NCI-H446 (cell line): ENCODE data around the gene MESD.

Source experiments
- DNase-seq, 2 experiments: peaks; one replicate each; lab custom pipeline; 2025; lab: John Stamatoyannopoulos, UW

The MESD gene

DNA sequence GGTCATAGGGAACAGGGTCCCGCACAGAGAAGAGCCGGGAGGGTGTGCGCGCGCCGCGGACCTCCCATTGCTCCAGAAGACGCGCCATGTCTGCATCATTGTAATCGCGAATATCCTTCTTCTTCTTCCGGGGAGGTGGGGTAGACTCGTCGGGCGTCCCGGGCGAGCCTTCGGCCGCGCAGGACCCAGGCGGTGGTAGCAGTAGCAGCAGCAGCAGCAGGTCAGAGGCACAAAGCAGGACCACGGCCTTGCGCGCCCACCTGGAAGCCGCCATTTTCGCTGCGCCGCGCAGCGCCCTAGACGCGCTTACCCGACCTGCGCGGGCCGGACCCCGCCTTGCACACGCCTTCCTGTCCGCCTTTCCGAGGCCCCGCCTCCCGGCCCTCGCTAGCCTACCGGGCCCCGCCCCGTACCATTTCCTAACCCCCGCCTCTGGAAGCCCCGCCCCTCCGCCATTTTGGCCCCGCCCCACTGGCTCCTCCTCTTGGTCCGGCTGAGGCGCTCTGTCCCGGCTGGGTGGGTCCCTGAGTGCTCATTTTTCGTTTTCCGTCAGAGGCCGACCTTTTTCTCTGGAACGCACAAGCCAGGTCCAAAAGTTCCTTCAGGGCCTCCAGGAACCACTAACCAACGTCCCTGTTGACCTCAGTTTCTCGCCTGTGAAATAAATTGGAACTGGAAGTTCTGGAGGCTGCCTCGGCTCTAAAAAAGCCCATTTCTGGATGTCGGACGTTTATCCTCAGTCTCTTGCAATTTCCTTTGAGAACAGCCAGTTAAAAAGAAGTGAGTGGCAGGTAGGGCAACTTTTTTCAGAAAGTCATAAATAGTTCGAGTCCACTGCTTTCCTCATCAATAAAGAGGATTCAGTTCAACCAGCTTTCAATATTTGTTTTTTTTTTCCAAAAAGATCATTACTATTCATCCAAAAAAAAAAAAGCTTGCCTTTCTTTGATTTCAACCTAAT lies at the start of gene MESD:
Gene MESD (minus strand): TSS at position 302 of the 961 bp plus-strand sequence. CDS start 28 bp downstream, at position 274.
- DNase-seq = peak; percentile 90 to 93

DNA sequence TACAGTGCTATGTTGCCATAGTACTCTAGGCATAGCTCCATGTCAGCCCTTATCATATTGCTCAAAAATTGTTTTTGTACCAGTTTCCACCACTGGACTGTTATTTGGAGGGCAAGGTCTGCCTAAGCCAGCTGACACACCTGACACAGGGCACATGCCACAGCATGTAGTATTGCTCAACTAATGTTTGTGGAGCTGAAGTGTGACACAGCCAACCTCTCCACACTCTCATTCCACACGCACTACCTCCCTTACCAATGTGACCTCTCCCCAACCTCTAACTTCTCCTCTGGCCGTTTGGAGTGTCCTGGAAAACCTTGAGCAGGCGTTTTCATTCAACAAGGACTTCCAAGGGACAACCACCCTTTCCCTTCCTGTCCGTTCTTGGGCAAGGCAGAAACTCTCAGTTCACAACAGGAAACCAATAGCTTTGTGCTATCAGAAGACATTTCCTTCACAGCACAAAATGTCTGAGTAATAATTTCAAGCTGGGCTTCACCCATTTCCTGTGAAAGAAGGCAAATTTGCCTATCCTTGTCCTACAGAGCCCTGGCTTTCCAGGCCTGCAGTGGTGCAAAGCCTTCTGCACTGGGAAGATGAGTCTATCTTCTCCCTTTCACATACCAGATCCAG lies 49.5 kb upstream of the MESD start:
- no peak for DNase-seq

DNA sequence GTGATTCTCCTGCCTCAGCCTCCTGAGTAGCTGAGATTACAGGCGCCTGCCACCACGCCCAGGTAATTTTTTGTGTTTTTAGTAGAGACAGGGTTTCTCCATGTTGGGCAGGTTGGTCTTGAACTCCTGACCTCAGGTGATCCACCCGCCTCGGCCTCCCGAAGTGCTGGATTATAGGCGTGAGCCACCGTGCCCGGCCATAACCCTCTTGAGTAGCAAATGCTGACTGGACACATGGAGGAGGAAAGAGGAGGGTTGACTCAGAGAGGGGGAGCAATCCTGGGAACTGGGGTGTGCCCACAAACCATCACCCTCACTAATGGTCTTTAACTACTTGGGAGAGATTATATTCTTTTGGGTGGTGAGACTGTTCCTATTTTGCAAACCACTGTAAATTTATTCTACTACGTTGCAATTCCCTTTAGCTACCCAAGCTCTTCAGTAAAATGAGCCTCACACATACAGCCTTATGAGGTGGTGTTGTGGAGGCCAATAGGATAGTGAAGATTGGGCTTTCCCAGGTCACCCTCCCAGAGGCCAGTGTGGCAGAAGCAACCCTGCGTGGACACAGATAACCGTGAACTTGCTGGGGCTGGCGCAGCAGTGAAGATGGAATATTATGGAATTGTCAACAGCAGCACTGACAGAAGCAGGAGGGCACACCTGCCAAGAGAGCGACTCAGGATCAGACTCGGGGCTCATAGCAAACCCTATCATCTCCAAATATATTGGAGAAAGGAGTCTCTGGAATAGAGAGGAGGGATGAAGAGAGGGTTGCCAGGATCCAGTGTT lies 48.5 kb upstream of the MESD start:
- no peak for DNase-seq

DNA sequence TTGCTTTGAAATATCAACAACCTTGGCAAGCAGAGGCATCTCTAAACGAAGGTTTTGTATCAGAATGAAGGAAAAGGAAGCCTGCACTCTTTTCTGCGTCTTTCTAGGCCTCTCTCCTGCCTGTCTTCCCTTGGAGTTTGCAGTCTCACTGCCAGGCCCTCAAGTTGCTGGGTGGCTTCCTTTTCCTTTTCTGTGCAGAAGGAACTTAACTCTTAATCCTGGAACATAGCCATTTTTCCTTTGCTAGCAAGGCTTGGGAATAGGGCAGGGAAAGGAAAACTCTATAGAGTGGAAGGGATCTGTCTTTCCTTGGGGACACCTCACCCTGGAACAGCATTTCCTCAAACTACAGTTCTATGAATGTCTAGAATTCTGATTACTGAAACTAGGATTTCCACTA lies 43.9 kb upstream of the MESD start:
- DNase-seq = no peak

DNA sequence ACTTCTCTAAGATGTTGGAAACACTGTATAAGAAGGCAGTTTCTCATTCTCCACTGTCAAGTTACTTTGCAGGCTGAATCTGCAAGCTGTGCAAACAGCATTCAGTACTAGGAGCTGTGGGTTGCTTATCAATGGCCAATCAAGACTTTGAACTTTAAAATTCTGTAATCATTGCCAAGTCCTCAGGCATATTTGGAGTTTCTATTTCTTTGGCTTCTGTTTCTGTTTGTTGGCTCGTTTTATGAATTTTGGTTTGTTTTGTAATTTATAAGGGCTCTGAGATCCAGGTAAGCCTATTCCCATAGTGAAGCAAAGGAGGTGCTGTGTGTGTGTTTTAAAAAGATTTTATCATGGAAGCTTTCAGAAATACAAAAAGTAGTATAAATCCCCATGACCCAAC lies 43.2 kb upstream of the MESD start:
- DNase-seq = no peak

DNA sequence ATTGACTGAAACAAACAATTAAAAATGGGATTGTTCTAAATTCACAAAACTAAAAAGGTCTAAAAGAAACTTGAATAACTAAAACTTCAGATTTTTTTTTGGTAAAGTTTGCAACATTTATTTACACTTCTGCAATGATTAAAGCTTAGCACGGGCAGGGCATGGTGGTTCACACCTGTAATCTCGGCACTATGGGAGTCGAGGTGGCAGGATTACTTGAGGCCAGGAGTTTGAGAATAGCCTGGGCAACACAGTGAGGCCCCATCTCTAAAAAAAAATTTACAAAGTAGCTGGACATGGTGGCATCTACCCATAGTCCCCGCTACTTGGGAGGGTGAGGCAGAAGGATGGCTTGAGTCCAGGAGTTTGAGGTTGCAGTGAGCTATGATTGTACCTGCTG lies 42.7 kb upstream of the MESD start:
- DNase-seq = no peak

DNA sequence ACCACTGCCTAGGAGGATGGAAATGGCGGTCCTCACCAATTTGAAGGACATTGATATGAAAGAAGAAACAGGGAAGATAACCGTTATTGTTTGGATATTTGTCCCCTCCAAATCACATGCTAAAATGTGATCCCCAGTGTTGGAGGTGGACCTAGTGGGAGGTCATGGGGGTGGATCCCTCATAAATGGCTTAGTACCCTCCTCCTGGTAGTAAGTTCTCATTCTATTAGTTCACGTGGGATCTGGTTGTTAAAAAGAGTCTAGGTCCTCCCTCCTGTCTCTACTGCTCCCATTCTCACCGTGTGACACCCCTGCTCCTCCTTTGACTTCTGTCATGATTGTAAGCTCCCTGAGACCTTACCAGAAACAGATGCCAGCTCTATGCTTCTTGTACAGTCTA lies 41.6 kb upstream of the MESD start:
- no peak for DNase-seq

DNA sequence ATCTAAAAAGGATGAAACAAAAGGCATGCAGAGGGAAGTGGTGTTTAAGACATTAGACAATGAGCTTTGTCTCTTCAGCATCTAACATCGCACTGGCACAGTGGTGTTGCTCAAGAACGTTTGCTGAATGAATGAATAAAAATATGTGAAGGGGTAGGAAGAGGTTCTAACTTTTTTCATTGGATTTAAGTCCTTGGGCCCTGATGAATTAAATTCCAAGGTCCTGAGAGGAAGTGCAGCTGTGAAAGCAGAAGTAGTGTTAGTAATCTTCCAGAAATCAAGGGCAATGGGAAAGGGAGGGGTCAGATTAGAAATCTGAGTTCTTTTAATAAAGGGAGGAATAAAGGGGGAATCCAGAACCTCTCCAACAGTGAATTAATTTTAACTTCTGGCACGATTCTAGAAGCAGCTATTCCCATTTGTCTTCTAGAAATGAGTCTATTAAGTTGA lies 40.7 kb upstream of the MESD start:
- DNase-seq = no peak

DNA sequence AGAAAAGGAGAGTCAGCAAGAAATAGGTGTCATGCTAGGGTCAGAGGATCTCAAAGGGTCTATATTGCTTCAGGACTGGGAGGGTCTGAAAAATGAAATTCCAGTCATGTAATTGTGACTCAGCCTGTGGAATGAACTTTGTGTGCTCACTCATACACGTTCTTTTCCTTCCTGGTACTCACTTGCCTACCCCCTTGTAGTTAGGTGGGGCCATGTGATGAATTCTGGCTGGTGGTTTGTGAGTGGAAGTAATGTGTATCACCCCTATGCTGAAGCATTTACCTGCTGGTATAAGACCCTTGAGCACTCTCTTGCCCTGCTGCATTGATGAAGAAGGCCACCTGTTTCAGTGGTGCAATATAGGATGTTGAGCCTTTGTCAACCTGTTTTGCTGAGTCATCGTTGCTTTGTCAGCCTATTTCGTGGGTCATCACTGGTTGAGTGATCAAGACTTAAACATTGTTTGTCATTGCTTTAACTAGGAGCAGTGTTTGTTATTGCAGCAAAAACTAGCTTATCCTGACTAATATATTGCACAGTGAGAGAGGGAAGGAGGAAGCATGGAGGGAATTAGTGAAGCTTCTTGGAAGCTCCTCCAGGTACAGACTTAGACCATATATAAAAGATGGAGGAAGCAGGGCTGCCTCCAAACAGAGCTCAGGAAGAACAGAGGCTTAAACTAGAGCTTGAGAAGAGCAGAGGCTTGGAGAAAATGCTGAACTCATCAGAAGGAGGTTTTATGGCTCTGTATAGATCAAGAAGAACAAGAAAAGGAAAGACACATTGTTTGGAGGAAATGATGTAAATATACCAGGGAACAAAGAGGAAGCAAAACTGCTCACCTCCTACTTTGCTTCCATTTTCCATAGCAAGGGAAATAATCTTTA lies 40.0 kb upstream of the MESD start:
- DNase-seq = no peak

DNA sequence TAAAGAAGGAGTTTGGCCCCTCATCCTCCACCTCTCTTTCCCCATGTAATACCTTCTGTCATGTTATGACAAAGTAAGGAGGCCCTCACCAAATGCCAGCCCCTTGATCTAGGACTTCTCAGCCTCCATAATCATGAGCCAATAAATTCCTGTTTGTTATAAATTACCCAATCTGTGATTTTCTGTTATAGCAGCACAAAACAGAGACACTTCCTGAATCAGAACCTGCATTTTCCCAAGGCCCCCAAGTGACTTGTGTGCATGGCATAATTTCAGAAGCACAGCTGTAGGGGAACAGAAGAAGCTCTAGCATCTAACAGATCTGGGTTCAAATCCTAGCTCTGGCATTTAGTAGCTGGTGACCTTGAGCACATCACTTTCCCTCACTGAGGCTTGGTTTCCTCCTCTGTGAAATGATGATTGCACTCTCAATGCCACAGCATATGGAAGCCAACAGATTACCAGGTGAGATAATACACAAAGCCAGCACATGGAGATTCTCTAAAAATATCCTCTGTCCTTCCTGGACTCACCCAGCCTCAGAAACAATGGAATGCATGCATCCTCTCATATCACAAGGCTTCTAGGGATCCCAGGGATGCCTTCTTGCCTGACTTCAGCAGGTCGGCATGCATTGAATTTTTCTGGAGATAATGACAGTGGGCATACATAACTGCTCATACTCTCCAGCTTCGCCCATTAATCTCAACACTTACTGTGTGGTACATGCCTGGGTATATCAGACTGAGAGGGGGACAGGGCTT lies 37.4 kb upstream of the MESD start:
- no peak for DNase-seq

DNA sequence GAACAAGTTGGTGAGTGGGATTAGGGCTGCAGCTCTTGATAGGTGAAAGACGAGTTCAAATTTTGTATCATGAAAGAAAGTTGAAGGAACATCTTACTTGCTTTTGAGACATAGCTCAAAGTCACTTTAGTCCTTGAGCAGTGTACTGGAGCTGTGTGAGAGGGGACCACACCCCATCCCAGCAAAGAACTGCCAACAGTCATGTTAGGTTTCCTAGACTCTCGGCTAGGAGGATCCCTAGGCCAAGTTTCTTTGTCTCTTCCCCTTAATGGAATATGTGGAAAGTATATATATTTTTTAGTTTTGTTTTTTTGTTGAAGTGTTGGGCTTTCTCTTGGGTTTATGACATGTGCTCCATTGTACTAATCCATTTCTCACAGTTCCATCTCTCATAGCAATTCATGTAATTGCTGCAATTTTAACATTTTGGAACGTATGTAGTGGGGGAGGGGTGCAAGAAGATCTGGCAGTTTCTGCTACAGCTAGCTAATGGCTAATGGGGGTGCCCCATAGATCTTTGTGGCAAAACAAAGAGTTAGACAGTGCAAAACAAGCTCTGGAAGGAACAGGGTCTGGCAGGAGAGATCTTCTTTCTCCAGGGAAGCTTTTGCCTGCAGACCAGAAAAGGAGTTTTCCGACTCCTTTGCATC lies 36.2 kb upstream of the MESD start:
- no peak for DNase-seq

DNA sequence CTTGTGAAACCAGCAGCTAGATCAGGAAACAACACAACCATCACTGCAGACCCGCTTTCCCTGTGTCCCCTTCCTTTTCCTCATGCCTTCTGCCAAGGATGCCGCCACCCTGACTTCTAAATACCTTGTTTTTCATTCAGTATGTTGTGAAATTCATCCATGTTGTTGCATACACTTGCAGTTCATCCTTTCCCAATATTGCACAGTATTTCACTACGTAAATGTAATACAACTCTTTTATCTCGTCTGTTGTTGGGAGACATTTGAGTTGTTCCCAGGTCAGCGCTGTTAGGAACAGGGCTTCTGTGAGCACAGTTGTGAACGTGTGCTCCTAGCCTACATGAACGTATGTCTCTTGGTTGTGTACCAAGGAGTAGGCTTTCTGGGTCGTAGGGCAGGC lies 35.3 kb upstream of the MESD start:
- DNase-seq = no peak

DNA sequence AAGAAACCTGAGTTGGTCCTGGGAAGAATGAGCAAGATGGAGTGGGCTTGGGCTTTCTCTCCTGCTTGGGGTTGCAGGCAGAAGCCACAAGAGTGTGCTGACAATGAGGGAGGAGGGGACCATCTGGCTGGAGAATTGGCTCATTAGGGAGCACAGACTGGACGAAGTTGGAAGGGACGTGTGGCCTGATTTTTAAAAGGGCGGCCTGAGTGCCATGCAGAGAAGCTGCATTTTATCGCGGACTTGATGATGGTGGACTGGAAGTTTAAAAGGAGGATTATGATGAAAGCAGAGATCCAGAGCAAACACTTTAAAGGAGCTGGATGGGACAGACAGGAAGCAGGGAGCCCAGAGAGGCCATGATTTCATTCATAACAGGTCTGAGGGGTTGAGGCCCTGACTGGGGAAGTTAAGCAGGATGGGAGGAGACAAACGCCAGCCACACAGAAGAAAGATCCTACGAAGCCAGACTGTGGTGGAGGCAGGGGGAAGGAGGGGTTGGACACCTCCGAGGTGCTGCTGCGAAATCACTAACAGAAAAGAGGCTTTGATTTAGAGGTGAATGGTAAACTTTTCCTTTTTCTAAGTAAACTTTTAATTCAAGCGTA lies 34.8 kb upstream of the MESD start:
- DNase-seq = peak in 1 of 2 experiments; percentile 3

DNA sequence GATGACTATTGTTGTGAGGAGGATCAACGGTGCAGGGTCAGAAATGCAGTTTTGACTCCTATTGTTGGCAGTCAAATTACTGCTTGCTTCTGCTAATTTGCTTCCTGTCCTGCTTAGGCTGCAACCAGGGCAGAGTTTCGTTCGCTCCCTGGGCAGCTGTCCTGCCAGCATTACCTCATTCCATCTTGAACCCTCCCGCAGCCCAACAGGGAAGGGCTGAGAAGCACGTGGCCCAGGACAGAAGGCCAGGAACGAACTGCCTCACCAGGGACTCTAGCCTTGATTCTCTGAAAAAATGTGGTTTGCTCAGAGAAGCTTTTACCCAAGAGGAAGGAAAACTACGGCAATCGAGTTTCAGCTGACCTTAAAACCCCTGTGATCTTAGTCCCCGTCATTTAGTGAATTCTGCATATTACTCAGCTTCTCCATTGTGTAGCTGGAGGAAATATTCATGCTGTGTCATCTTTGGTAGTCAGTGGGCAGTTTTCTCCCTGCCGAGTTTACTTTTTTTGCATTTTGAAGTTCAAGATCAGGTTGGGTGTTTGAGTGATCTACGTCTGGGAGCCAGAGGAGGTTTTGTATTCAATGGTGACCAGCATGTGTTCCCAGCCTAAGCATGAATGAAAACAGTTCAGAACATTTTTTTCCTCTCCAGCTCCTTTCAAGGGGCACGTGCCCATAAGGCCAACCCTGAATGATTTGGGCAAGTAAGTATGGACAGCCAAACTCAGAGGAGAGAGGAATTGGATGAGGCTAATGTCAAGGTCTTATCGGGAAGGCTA lies 34.1 kb upstream of the MESD start:
- DNase-seq = no peak

DNA sequence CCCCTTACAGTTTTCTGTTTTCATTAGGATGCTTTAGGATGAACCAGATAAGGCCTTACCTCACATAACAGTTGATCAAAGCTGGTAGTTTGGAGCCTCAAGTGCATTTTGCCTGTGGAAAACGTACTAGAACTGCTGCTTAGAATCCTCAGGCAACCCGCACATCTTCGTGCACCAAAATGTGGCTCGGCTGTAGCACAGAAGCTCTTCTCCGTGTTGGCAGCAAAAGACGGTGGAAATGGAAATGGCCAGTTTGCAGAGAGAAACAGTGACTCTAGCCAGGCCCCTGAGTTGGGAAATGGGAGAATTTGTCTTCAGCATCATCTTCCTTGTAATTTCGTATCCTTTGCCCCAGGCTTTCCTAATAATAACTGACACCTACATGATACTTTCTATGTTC lies 31.7 kb upstream of the MESD start:
- no peak for DNase-seq

DNA sequence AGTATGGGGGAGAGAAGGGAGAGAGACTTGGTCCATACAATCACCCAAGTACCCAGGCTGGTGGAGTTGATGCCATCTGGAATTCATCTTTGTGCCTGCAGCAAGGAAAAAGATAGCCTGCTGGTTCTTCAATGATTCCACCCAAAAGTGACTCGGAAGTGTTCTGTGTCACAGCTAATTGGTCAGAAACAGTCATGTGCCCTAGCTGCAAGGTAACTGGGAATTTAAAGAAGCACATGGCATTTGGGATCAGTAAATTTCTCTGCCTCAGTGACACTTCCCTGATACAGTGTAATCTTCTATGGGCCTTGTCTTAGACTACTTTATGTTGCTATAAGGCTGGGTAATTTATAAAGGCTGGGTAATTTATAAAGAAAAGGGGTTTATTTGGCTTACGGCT lies 28.6 kb upstream of the MESD start:
- no peak for DNase-seq

DNA sequence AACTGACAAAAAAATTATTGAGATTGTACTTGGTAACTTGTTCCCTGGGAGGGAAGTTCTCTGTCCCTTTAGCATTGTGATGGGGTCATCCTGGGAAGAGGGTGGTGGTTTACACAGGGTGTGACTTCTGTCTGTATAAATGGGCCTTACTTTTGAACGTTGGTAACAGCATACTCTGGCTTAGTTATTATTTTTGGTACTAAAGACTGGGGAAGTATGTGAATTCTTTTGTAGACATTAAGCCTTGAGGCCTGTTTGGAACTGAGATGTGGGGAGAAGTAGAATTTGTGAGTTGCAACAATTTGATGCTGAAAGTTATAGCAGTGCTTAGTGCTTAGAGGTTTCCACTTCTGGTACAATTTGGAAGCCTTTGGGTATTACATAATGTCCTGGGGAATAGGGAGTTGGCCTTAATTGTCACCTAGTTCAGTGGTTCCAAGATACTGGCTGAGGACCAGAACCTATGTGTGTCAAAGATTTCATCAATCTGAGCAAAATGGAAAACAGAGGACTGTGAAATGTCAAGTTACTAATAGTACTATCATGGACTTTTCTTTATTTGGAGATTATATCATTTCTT lies 27.0 kb upstream of the MESD start:
- DNase-seq = no peak
